Measurements from ENCODE around the gene SFTPB.

DNA sequence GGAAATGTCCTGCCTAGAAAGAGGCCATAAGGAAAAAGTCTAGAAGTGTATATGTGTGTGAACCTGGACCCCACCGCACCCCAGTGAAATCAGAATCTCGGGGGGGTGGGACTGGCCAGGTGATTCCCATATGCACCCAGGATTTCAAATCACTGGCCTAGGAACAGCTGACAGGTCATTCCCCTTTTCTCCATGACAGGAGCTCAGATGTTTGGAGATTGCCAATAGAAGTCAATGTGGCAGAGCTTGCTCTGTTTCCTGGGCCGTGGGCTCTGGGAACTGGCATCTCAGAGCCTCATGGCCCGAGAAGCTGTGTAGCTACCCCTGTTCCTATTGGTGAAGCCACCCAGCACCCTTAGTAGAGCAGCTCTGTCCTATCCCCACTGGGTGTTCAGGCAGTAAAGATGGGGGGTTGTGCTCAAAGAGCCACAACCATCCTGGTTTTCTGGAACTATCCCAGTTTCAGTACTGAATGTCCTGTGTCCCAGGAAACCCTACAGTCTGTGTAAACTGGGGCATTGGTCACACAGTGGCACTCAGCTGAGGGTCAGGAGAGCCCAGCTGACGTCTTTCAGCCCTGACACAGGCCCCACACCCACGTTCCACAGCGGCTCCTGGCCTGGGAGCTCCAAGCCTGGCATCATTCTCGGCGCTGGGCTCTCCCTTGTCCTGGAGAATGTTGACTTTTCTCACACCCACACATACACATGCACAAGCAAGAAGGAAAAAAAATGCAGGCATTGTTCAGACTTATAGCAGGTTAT lies 45.0 kb upstream of the SFTPB start:
- TF ChIP-seq, protein P1, sequence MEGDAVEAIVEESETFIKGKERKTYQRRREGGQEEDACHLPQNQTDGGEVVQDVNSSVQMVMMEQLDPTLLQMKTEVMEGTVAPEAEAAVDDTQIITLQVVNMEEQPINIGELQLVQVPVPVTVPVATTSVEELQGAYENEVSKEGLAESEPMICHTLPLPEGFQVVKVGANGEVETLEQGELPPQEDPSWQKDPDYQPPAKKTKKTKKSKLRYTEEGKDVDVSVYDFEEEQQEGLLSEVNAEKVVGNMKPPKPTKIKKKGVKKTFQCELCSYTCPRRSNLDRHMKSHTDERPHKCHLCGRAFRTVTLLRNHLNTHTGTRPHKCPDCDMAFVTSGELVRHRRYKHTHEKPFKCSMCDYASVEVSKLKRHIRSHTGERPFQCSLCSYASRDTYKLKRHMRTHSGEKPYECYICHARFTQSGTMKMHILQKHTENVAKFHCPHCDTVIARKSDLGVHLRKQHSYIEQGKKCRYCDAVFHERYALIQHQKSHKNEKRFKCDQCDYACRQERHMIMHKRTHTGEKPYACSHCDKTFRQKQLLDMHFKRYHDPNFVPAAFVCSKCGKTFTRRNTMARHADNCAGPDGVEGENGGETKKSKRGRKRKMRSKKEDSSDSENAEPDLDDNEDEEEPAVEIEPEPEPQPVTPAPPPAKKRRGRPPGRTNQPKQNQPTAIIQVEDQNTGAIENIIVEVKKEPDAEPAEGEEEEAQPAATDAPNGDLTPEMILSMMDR (tag by site-specific recombination; IDR thresholded peaks at IDR 0.05): no peak
- TF ChIP-seq ZNF302 (tag by site-specific recombination; IDR thresholded peaks at IDR 0.05; ENCODE audit: low read depth) (no peak), TCF7L2 (IDR thresholded peaks at IDR 0.05; ENCODE audit: borderline replicate concordance, low read depth, low read length) (no peak)
